LNCAP (cell line): ENCODE data around the gene PTPRN.

Experiments
- CTCF ChIP-seq: fragments of 450-650 bp; IDR thresholded peaks from 2 replicates; pipeline ENCODE4 v1.5.1; 2017; ENCODE audit warnings: mild to moderate bottlenecking

The PTPRN gene

GRCh38 chr2:219247678-219248642 lies 61.2 kb downstream of the PTPRN start:
- no peak for TF ChIP-seq CTCF

GRCh38 chr2:219246559-219246958 lies 62.6 kb downstream of the PTPRN start:
- TF ChIP-seq CTCF, result no peak

GRCh38 chr2:219245899-219246230 lies 63.3 kb downstream of the PTPRN start:
- TF ChIP-seq CTCF, result no peak

- no peak for TF ChIP-seq CTCF
These were observed 63.9 kb downstream of the PTPRN start, which contains the start of the genes GLB1L and STK16 for GRCh38 chr2:219245148-219245898. Gene GLB1L, minus strand, starts transcription at chr2:219245444. Its CDS starts 1,871 bp downstream, at chr2:219243573. Gene STK16, plus strand, starts transcription at chr2:219245479. Its CDS starts 521 bp downstream, at chr2:219246000.

GRCh38 chr2:219244789-219245147 lies 64.4 kb downstream of the PTPRN start:
- TF ChIP-seq CTCF, result no peak

GRCh38 chr2:219243291-219243761 lies 65.9 kb downstream of the PTPRN start:
- no peak for TF ChIP-seq CTCF
